GM23248 (cell line): ENCODE data around the gene ZNF622. TPM values are rescaled to one million over a fixed set of nuclear protein-coding genes. Genes with fewer than 3 reads are reported as not detected.

Experiments
- DNase-seq: peaks from one replicate; pipeline ENCODE4 v3.0.0-alpha.2; 2015
- H2AFZ ChIP-seq: fragments of 200-600 bp; sonication (generic); 2 replicates; pipeline ENCODE4 v1.6.1; 2016; ENCODE audit warnings: antibody characterized with exemption
- H3F3A ChIP-seq: fragments of 200-600 bp; sonication (generic); 2 replicates; pipeline ENCODE4 v1.6.1; 2016; ENCODE audit warnings: mild to moderate bottlenecking, antibody characterized with exemption, mixed run types; ENCODE audit not compliant: insufficient read depth
- H3K27ac ChIP-seq: fragments of 200-600 bp; sonication (generic); 2 replicates; pipeline ENCODE4 v1.5.1; 2016; ENCODE audit warnings: mild to moderate bottlenecking
- H3K27me3 ChIP-seq: fragments of 200-600 bp; sonication (generic); replicated peaks from 2 replicates; pipeline ENCODE4 v1.6.1; 2016; ENCODE audit warnings: mild to moderate bottlenecking; ENCODE audit not compliant: insufficient read depth
- H3K36me3 ChIP-seq: fragments of 200-600 bp; sonication (generic); 2 replicates; pipeline ENCODE4 v1.6.1; 2016; ENCODE audit warnings: low read depth, mild to moderate bottlenecking
- H3K4me1 ChIP-seq: fragments of 200-600 bp; sonication (generic); 2 replicates; pipeline ENCODE4 v1.6.1; 2016; ENCODE audit warnings: mild to moderate bottlenecking; ENCODE audit not compliant: insufficient read depth
- H3K4me2 ChIP-seq: fragments of 200-600 bp; sonication (generic); one replicate; pipeline ENCODE4 v1.6.1; 2016; ENCODE audit warnings: mild to moderate bottlenecking; ENCODE audit not compliant: unreplicated experiment
- H3K4me3 ChIP-seq: fragments of 200-600 bp; sonication (generic); 2 replicates; pipeline ENCODE4 v1.5.1; 2016; ENCODE audit warnings: mild to moderate bottlenecking
- H3K79me2 ChIP-seq: fragments of 200-600 bp; sonication (generic); 2 replicates; pipeline ENCODE4 v1.6.1; 2016; ENCODE audit warnings: mild to moderate bottlenecking; ENCODE audit not compliant: insufficient read depth
- H3K9ac ChIP-seq: fragments of 200-600 bp; sonication (generic); 2 replicates; pipeline ENCODE4 v1.6.1; 2016; ENCODE audit warnings: mild to moderate bottlenecking
- H3K9me2 ChIP-seq: fragments of 200-600 bp; sonication (generic); 2 replicates; pipeline ENCODE4 v1.6.1; 2016; ENCODE audit warnings: mixed run types, mild to moderate bottlenecking, moderate library complexity; ENCODE audit not compliant: insufficient read depth
- H3K9me3 ChIP-seq: fragments of 200-600 bp; sonication (generic); one replicate; pipeline ENCODE4 v1.6.1; 2017; ENCODE audit warnings: low read depth
- H4K20me1 ChIP-seq: fragments of 200-600 bp; sonication (generic); 2 replicates; pipeline ENCODE4 v1.6.0; 2016; ENCODE audit not compliant: insufficient read depth
- EZH2 ChIP-seq: fragments of 200-600 bp; sonication (generic); IDR thresholded peaks from 2 replicates; pipeline ENCODE4 v1.6.1; 2018; ENCODE audit warnings: antibody characterized with exemption, mild to moderate bottlenecking; ENCODE audit not compliant: insufficient read depth, poor library complexity, severe bottlenecking
- EZH2phosphoT487 ChIP-seq: fragments of 200-600 bp; sonication (generic); IDR thresholded peaks from 2 replicates; pipeline ENCODE4 v1.6.1; 2018; ENCODE audit warnings: antibody characterized with exemption, moderate library complexity, mild to moderate bottlenecking, low read depth; ENCODE audit not compliant: insufficient read depth
- WGBS, 2 experiments: methylation state at CpG; one replicate each; pipeline ENCODE4 v1.1.6; 2015 to 2017; ENCODE audit warnings: low lambda C conversion rate in 2 of 2, low coverage in 1 of 2; ENCODE audit errors: missing lambda C conversion rate in 2 of 2; 5-methylcytosine and 5-hydroxymethylcytosine counted together
- in situ Hi-C: fragments of 300-500 bp; cut with MboI; formaldehyde crosslinking; loops from 2 replicates; pipeline ENCODE4 v1.15.0; 2020
- polyA plus RNA-seq: library from polyadenylated mRNA; unstranded; fragments of >200 nt; fragmentation: Nextera tagmentation; extraction: Ambion mirVana; gene quantifications from 2 replicates; pipeline ENCODE4 v1.2.1, GENCODE V29; 2016
- total RNA-seq: library from RNA; depleted of rRNA; stranded (reverse); fragments of >200 nt; shearing (Covaris generic); gene quantifications from 2 replicates; pipeline ENCODE4 v1.2.3, GENCODE V29; 2014

Gene ZNF622
- total and polyA plus RNA-seq, 2 experiments from 2014 or later, result 52.1 to 58.1 TPM

DNA sequence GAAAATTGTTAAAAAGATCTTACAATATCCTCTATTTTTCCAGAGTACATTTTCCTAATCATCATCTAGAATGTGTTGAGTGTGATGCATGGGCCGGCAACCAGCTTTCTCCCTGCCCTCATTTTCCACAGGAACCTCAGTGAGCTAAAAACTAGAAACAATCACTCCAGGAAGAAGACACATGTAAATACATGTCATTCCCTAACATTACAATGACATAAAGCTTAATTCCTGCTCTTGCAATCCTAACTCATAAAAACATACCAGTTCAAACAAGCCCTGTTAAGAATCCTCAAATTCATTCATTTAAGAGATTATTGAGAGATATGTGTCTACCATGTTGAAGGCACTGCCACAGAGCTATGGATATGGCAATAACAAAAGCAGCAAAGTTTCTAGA lies 18.5 kb upstream of the ZNF622 start:
- Histone ChIP-seq H3K27me3 (no peaks in the 10 kb centered on the region), H2AFZ (no peak overlapping the region), H3K4me1 (no peaks in the 10 kb centered on the region), H3F3A (no peaks in the 10 kb centered on the region), H3K9ac (no peak overlapping the region), H3K9me2 (no peaks in the 10 kb centered on the region), H3K4me3 (no peak overlapping the region), H3K27ac (no peak overlapping the region), H4K20me1 (no peaks in the 10 kb centered on the region), H3K36me3 (no peaks in the 10 kb centered on the region), H3K79me2 (no peaks in the 10 kb centered on the region), H3K9me3 (no peaks in the 10 kb centered on the region), H3K4me2 (no peak overlapping the region)
- 67 to 70% methylated on average over 1 of the region's 1 CpG for WGBS, 2 experiments
- TF ChIP-seq EZH2phosphoT487 (no peak), EZH2 (no peak)
- DNase-seq, result no peak
- in situ Hi-C loops, result loop anchor here (10.0 kb wide), 1 partner anchor 71 kb away; no protein-coding TSS in a partner anchor

DNA sequence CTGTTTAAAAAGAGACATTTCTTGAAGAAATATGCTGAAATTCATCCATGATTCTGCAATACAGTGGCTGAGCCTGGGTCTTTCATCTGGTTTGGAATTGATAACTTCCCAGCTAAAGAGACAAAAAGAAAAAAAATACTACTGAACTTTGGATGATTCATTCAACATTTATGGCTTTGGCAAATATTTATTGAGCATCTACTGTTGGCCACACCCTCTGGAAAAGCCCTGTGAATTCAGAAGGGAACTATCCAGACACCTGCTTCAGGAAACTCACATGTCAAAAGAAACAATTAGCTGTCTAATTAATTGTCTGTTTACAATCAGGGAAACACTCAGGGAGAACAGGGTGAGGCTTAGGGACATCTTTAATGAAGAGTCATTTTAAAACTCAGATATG lies 17.8 kb upstream of the ZNF622 start:
- no peaks in the 10 kb centered on the region for H3K79me2 ChIP-seq
- no peak overlapping the region for H3K9ac ChIP-seq
- H3K9me3 ChIP-seq, result no peaks in the 10 kb centered on the region
- TF ChIP-seq EZH2phosphoT487 (no peak), EZH2 (no peak)
- no peaks in the 10 kb centered on the region for H4K20me1 ChIP-seq
- DNase-seq, result no peak
- H3F3A ChIP-seq, result no peaks in the 10 kb centered on the region
- H3K4me2 ChIP-seq, result no peak overlapping the region
- no peaks in the 10 kb centered on the region for H3K9me2 ChIP-seq
- no peaks in the 10 kb centered on the region for H3K4me1 ChIP-seq
- no peak overlapping the region for H3K27ac ChIP-seq
- H3K36me3 ChIP-seq, result no peaks in the 10 kb centered on the region
- no peak overlapping the region for H3K4me3 ChIP-seq
- in situ Hi-C loops, result loop anchor here (10.0 kb wide), 1 partner anchor 71 kb away; no protein-coding TSS in a partner anchor
- H2AFZ ChIP-seq, result no peak overlapping the region
- H3K27me3 ChIP-seq, result no peaks in the 10 kb centered on the region

DNA sequence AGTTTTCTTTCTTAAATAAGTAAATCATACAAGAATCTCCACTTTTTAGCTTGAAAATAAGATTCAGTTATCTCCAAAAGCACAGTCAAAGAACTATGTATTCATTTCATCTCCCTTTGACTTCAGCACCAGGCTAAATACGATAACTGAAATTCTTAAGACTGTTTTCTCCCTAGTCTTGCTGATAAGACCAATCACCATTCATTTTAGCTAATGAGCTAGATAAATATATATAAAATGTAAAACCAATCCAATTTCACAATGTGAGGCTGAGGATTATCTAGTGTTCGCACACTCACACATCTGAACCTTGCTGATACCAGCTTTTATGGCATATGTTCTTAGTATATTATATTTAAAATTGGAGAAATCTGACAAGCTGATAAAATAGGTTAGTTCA lies 17.3 kb upstream of the ZNF622 start:
- H2AFZ ChIP-seq, result no peak overlapping the region
- 92 to 97% methylated on average over 2 of the region's 2 CpGs for WGBS, 2 experiments
- no peaks in the 10 kb centered on the region for H3K9me3 ChIP-seq
- H3K36me3 ChIP-seq, result no peaks in the 10 kb centered on the region
- no peak overlapping the region for H3K4me2 ChIP-seq
- DNase-seq, result no peak
- H3K9me2 ChIP-seq, result no peaks in the 10 kb centered on the region
- no peak overlapping the region for H3K9ac ChIP-seq
- no peak overlapping the region for H3K27ac ChIP-seq
- no peaks in the 10 kb centered on the region for H3K27me3 ChIP-seq
- TF ChIP-seq EZH2 (no peak), EZH2phosphoT487 (no peak)
- H3F3A ChIP-seq, result no peaks in the 10 kb centered on the region
- H4K20me1 ChIP-seq, result no peaks in the 10 kb centered on the region
- in situ Hi-C loops, result loop anchor here (10.0 kb wide), 1 partner anchor 72 kb away; no protein-coding TSS in a partner anchor
- H3K4me1 ChIP-seq, result no peaks in the 10 kb centered on the region
- H3K79me2 ChIP-seq, result no peaks in the 10 kb centered on the region
- H3K4me3 ChIP-seq, result no peak overlapping the region

DNA sequence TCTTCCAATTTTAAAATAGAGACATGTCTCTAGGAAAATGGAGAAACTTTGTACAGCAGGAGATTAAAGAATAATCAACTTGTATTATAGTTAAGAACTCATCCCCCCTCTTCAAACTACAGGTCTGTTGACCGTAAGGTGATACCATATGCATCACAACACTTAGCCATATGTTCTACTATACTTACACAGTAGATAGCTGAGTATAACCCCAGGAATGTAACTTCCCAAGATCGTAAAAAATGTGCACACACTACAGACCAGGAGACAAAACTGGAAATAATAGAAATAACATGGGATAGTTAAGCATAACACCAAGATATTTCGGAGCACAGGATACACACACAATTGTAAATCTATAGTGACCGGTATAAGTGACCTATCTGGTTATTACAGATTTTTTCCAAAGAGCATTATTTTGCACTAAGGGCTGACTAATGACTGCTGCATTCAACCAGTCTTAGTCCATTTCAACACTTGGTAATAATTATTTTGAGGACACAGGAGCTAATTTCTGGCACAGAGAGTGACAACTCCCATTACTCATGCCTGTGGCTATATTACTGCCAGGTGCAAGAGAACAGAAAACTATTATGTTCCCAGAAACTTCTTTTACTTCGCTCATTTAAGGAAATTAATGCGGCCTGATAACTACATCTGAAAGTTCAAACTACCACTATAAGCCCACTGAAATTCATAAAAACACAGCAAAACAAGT lies 15.4 kb upstream of the ZNF622 start:
- H3K36me3 ChIP-seq, result no peaks in the 10 kb centered on the region
- no peak overlapping the region for H3K9ac ChIP-seq
- no peak overlapping the region for H3K4me3 ChIP-seq
- in situ Hi-C loops, result loop anchor here (10.0 kb wide), 1 partner anchor 74 kb away; no protein-coding TSS in a partner anchor
- H2AFZ ChIP-seq, result no peak overlapping the region
- H3K9me2 ChIP-seq, result no peaks in the 10 kb centered on the region
- no peak overlapping the region for H3K27ac ChIP-seq
- 71 to 72% methylated on average over 6 of the region's 6 CpGs for WGBS, 2 experiments
- H3K4me1 ChIP-seq, result no peaks in the 10 kb centered on the region
- TF ChIP-seq EZH2 (no peak), EZH2phosphoT487 (no peak)
- no peak for DNase-seq
- no peaks in the 10 kb centered on the region for H4K20me1 ChIP-seq
- H3K4me2 ChIP-seq, result no peak overlapping the region
- no peaks in the 10 kb centered on the region for H3F3A ChIP-seq
- H3K79me2 ChIP-seq, result no peaks in the 10 kb centered on the region
- H3K9me3 ChIP-seq, result no peaks in the 10 kb centered on the region
- H3K27me3 ChIP-seq, result no peaks in the 10 kb centered on the region
